WTC11 (cell line): ENCODE results near the gene MORN5. TPM values are rescaled to one million over a fixed set of nuclear protein-coding genes. Genes with fewer than 3 reads are reported as not detected.

Source experiments
- ATAC-seq: fragments of 200-7000 bp; cut with Tn5 transposase; 2 replicates; pipeline ENCODE4 v1.10.0; 2021; ENCODE audit warnings: mild to moderate bottlenecking, moderate library complexity
- CTCF ChIA-PET: fragments of 300-600 bp; sonication (Branson Sonifier 250); formaldehyde crosslinking; loops from one replicate; lab custom pipeline; 2021; ENCODE audit warnings: antibody characterized with exemption; lab: Charles Lee
- POLR2A ChIA-PET: fragments of 350-600 bp; sonication (Branson Sonifier 250); formaldehyde crosslinking; loops from one replicate; lab custom pipeline; 2021; ENCODE audit warnings: antibody characterized with exemption; lab: Charles Lee
- DNase-seq: peaks from one replicate; pipeline ENCODE4 v3.0.0; 2021; ENCODE audit warnings: low spot score
- H3K27ac Mint-ChIP-seq: 2 replicates; pipeline ENCODE4 v1.8.0; 2021; ENCODE audit warnings: mixed read lengths
- H3K27me3 Mint-ChIP-seq: 2 replicates; pipeline ENCODE4 v1.8.0; 2021; ENCODE audit warnings: low read depth, mild to moderate bottlenecking, moderate library complexity, mixed read lengths
- H3K36me3 Mint-ChIP-seq: 2 replicates; pipeline ENCODE4 v1.8.0; 2021; ENCODE audit warnings: mixed read lengths
- H3K4me1 Mint-ChIP-seq: 2 replicates; pipeline ENCODE4 v1.8.0; 2022; ENCODE audit warnings: mixed read lengths
- H3K4me3 Mint-ChIP-seq: 2 replicates; pipeline ENCODE4 v1.8.0; 2021; ENCODE audit warnings: mild to moderate bottlenecking, moderate library complexity, mixed read lengths
- H3K9me3 Mint-ChIP-seq: 2 replicates; pipeline ENCODE4 v1.8.0; 2021; ENCODE audit warnings: mixed read lengths
- ERG ChIP-seq: fragments of 250-450 bp; sonication (Bioruptor Pico); IDR thresholded peaks from 2 replicates; pipeline ENCODE4 v1.8.0; 2021; ENCODE audit warnings: mild to moderate bottlenecking
- ESRRA ChIP-seq: sonication (generic); formaldehyde crosslinking; IDR thresholded peaks from 2 replicates; pipeline ENCODE4 v1.8.1; 2022; ENCODE audit warnings: mild to moderate bottlenecking, missing genetic modification reagents, borderline replicate concordance
- GABPB1 ChIP-seq: sonication (generic); formaldehyde crosslinking; IDR thresholded peaks from 2 replicates; pipeline ENCODE4 v1.8.1; 2023; ENCODE audit warnings: mild to moderate bottlenecking, missing genetic modification reagents
- JAZF1 ChIP-seq: fragments of 250-450 bp; sonication (Bioruptor Pico); IDR thresholded peaks from 2 replicates; pipeline ENCODE4 v1.9.0; 2021; ENCODE audit warnings: moderate library complexity, mild to moderate bottlenecking, inconsistent platforms
- RORB ChIP-seq: fragments of 250-450 bp; sonication (Bioruptor Pico); IDR thresholded peaks from 2 replicates; pipeline ENCODE4 v1.9.0; 2021; ENCODE audit warnings: mild to moderate bottlenecking
- total RNA-seq: library from RNA; stranded (reverse); gene quantifications from 3 replicates; pipeline ENCODE4 v1.2.3, GENCODE V29; 2021
- TF ChIP-seq, protein P1 (sequence below): sonication (generic); formaldehyde crosslinking; IDR thresholded peaks from 2 replicates; pipeline ENCODE4 v1.8.0; 2022; ENCODE audit warnings: missing genetic modification reagents
- TF ChIP-seq, protein P2 (sequence below): sonication (generic); formaldehyde crosslinking; IDR thresholded peaks from 2 replicates; pipeline ENCODE4 v1.8.1; 2022; ENCODE audit warnings: low read depth, missing genetic modification reagents, borderline replicate concordance
- TF ChIP-seq, protein P3 (sequence below): sonication (generic); formaldehyde crosslinking; conservative IDR thresholded peaks from 2 replicates; pipeline ENCODE4 v1.8.1; 2022; ENCODE audit warnings: mild to moderate bottlenecking, missing genetic modification reagents
- TF ChIP-seq, protein P4 (sequence below): sonication (generic); formaldehyde crosslinking; IDR thresholded peaks from 2 replicates; pipeline ENCODE4 v1.8.1; 2022; ENCODE audit warnings: mild to moderate bottlenecking, moderate library complexity, missing genetic modification reagents

Gene MORN5
- total RNA-seq, 1 experiment from 2014 or later, result not detected

DNA sequence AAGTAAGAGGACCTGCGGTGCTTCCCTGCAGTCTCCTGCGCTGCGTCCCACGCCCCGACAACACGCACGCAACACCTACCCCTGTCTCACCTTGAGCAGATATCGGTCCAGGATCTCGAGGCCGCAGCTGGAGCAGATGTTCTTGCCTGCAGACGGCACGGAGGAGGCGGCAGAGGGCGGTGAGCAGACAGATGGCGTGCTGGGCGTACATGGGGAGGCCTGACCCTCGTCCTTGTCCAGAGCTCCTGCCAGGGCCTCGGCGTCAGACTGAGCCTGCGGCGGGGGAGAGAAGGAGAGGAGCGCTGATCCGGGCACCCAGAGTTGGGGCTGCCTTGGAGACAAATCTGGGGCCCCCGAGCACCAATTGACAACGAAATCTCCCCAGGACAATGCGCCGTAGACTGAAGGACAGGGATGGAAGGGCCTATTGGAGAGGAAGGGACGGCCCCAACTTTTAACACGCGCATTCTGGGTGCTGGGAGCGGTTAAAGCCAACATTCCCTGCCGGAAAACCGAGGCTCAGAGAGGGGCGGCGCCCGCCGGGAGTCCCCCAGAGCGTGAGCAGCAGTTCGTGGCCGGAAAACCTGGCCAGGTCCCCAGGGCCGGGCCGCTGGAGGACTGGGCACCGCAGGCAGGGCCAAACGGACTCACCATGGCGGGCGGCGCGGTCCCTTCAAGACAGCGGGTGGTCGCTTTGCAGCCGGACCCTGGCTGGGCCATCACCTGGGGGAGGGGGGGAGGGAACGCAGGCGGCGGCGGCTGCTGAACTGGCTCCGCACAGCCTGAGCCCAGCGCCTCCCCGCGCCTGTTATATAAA, 67.3 kb downstream of the MORN5 start:
- peaks cover 65% of the 10 kb centered on the region for H3K27me3 Mint-ChIP-seq
- ATAC-seq (peak; percentile 13), DNase-seq (peak; percentile 57)

DNA sequence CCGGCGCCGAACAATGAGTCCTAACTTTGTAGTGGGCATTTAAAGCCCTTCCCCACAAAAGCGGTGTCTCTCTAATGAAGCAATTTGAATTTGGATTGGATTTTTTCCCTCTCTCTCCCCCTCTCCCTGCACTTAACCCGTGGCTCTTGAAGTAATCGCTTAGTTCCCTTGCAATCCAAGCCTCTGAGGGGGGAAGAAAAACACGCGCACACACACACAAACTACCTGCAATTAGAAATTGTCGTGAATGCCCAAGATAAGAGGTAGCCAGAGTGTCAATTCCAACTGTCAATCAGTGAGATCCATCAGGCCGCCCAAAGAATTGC, 67.8 kb downstream of the MORN5 start:
- Mint-ChIP-seq H3K4me3 (peak overlapping the region; percentile 61), H3K27ac (no peak overlapping the region), H3K36me3 (peaks cover 5% of the 10 kb centered on the region; the same call in 1 of the 2 replicates), H3K9me3 (no peaks in the 10 kb centered on the region), H3K4me1 (peaks cover 23% of the 10 kb centered on the region), H3K27me3 (peaks cover 59% of the 10 kb centered on the region)
- ChIA-PET POLR2A (no interaction called here), CTCF (no interaction called here)
- no peak for DNase-seq
- no peak for ATAC-seq
- TF ChIP-seq RORB, result no peak

More for the DNA sequence above, 67.3 kb downstream of the MORN5 start:
- Mint-ChIP-seq H3K4me1 (peaks cover 29% of the 10 kb centered on the region), H3K36me3 (peaks cover 5% of the 10 kb centered on the region; the same call in 1 of the 2 replicates), H3K4me3 (peak overlapping the region; percentile 68), H3K27ac (no peak overlapping the region), H3K9me3 (no peaks in the 10 kb centered on the region)
- ChIA-PET POLR2A (interaction anchor here (1.0 kb wide), 1 partner anchor 102 kb away, joined by 3 read pairs; no protein-coding TSS in a partner anchor), CTCF (interaction anchor here (1.3 to 2.2 kb wide), 6 partner anchors 38 to 130 kb away, joined by 3 to 10 read pairs (median 5); partner anchors contain the start of genes MRRF and RBM18)
- TF ChIP-seq, protein P1, sequence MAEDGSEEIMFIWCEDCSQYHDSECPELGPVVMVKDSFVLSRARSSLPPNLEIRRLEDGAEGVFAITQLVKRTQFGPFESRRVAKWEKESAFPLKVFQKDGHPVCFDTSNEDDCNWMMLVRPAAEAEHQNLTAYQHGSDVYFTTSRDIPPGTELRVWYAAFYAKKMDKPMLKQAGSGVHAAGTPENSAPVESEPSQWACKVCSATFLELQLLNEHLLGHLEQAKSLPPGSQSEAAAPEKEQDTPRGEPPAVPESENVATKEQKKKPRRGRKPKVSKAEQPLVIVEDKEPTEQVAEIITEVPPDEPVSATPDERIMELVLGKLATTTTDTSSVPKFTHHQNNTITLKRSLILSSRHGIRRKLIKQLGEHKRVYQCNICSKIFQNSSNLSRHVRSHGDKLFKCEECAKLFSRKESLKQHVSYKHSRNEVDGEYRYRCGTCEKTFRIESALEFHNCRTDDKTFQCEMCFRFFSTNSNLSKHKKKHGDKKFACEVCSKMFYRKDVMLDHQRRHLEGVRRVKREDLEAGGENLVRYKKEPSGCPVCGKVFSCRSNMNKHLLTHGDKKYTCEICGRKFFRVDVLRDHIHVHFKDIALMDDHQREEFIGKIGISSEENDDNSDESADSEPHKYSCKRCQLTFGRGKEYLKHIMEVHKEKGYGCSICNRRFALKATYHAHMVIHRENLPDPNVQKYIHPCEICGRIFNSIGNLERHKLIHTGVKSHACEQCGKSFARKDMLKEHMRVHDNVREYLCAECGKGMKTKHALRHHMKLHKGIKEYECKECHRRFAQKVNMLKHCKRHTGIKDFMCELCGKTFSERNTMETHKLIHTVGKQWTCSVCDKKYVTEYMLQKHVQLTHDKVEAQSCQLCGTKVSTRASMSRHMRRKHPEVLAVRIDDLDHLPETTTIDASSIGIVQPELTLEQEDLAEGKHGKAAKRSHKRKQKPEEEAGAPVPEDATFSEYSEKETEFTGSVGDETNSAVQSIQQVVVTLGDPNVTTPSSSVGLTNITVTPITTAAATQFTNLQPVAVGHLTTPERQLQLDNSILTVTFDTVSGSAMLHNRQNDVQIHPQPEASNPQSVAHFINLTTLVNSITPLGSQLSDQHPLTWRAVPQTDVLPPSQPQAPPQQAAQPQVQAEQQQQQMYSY, result peak; percentile 34; the same call in 1 of the 2 replicates
- TF ChIP-seq, protein P2, sequence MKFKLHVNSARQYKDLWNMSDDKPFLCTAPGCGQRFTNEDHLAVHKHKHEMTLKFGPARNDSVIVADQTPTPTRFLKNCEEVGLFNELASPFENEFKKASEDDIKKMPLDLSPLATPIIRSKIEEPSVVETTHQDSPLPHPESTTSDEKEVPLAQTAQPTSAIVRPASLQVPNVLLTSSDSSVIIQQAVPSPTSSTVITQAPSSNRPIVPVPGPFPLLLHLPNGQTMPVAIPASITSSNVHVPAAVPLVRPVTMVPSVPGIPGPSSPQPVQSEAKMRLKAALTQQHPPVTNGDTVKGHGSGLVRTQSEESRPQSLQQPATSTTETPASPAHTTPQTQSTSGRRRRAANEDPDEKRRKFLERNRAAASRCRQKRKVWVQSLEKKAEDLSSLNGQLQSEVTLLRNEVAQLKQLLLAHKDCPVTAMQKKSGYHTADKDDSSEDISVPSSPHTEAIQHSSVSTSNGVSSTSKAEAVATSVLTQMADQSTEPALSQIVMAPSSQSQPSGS (CRISPR knock-in tag), result no peak

DNA sequence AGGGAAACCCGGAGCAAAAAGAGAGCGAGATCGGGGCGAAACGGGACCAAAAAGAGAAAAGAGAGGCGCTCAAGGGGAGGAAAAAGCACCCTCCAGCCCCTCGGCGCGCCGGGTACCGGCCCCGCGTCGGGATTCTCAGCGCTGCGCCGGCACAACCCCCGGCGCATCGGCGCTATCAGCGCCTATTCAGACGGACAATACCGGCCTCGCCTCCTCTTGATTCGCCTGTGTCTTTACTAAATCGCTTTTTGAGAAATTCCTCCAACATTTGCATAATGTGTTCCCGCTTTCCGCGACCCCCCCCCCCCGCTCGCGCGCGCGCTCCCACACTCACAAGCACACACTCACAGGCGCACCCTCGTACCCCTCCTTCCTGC, 68.5 kb downstream of the MORN5 start:
- CTCF ChIA-PET, result interaction anchor here (0.7 to 1.0 kb wide), 2 partner anchors 105 to 122 kb away, joined by 3 read pairs; no protein-coding TSS in a partner anchor

More for the DNA sequence above, 68.5 kb downstream of the MORN5 start:
- POLR2A ChIA-PET, result no interaction called here
- ATAC-seq (no peak), DNase-seq (peak; percentile 34)
- H3K9me3 Mint-ChIP-seq, result no peaks in the 10 kb centered on the region
- H3K4me3 Mint-ChIP-seq, result peak overlapping the region; percentile 60
- H3K27ac Mint-ChIP-seq, result no peak overlapping the region
- peaks cover 27% of the 10 kb centered on the region for H3K4me1 Mint-ChIP-seq
- H3K36me3 Mint-ChIP-seq, result peaks cover 5% of the 10 kb centered on the region; the same call in 1 of the 2 replicates
- H3K27me3 Mint-ChIP-seq, result peaks cover 57% of the 10 kb centered on the region
- TF ChIP-seq, protein P3, sequence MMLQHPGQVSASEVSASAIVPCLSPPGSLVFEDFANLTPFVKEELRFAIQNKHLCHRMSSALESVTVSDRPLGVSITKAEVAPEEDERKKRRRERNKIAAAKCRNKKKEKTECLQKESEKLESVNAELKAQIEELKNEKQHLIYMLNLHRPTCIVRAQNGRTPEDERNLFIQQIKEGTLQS (CRISPR knock-in tag), result no peak
- TF ChIP-seq, protein P4, sequence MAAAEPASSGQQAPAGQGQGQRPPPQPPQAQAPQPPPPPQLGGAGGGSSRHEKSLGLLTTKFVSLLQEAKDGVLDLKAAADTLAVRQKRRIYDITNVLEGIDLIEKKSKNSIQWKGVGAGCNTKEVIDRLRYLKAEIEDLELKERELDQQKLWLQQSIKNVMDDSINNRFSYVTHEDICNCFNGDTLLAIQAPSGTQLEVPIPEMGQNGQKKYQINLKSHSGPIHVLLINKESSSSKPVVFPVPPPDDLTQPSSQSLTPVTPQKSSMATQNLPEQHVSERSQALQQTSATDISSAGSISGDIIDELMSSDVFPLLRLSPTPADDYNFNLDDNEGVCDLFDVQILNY, result 0 out of 2 replicates have a peak, but pooled peaks have one; percentile 22
- TF ChIP-seq JAZF1 (CRISPR knock-in tag) (no peak), ESRRA (no peak), ERG (CRISPR knock-in tag) (no peak), GABPB1 (no peak)
